ENCODE results near the gene TAX1BP1. TPM values are rescaled to one million over a fixed set of nuclear protein-coding genes. Genes with fewer than 3 reads are reported as not detected.

The TAX1BP1 gene
- total RNA-seq, 1 experiment from 2014 or later = 58.3 TPM

- Histone ChIP-seq H3K56ac (ENCODE audit: insufficient read length, low read depth, low read length) (no peak overlapping the region), H3K23me2 (ENCODE audit: insufficient read length, low read depth, low read length, poor library complexity, severe bottlenecking) (no peaks in the 10 kb centered on the region), H3K79me2 (ENCODE audit: insufficient read depth, low read length) (no peaks in the 10 kb centered on the region), H4K8ac (replicated peaks; ENCODE audit: insufficient read length, low read depth, low read length) (no peak overlapping the region), H3K9ac (ENCODE audit: extremely low read depth, insufficient read length, low read length) (no peak overlapping the region), H3K4me1 (ENCODE audit: insufficient read depth, low read length) (no peaks in the 10 kb centered on the region), H4K5ac (ENCODE audit: insufficient read length, low read depth, low read length) (no peak overlapping the region), H2BK20ac (ENCODE audit: low read depth, low read length, poor library complexity, severe bottlenecking) (no peak overlapping the region), H2AK5ac (ENCODE audit: insufficient read length, low read length) (no peak overlapping the region), H4K91ac (ENCODE audit: insufficient read length, low read depth, low read length) (no peak overlapping the region), H4K20me1 (ENCODE audit: control insufficient read depth, insufficient read depth, insufficient read length) (no peaks in the 10 kb centered on the region), H3K14ac (ENCODE audit: insufficient read depth, low read length) (no peak overlapping the region), H2AFZ (ENCODE audit: low read length) (no peak overlapping the region), H3K79me1 (ENCODE audit: insufficient read depth, low read depth, low read length, poor library complexity, severe bottlenecking) (no peaks in the 10 kb centered on the region), H2BK120ac (ENCODE audit: low read depth, low read length, poor library complexity, severe bottlenecking) (no peak overlapping the region), H2BK15ac (ENCODE audit: low read depth, low read length) (no peak overlapping the region), H3K9me3 (ENCODE audit: control insufficient read depth, low read depth, low read length) (no peaks in the 10 kb centered on the region), H3T11ph (ENCODE audit: low read length) (no peak overlapping the region), H2BK12ac (ENCODE audit: insufficient read length, low read depth, low read length) (no peak overlapping the region), H2BK5ac (ENCODE audit: insufficient read length, low read length) (no peak overlapping the region), H3K23ac (ENCODE audit: insufficient read length, low read depth, low read length) (no peak overlapping the region), H3K18ac (ENCODE audit: insufficient read length, low read depth, low read length) (no peak overlapping the region), H3K4me2 (ENCODE audit: insufficient read depth, insufficient read length, low read length) (no peak overlapping the region), H3K27ac (ENCODE audit: insufficient read length, low read depth, low read length) (no peak overlapping the region), H3K4ac (ENCODE audit: low read depth, low read length) (no peak overlapping the region), H3K27me3 (ENCODE audit: insufficient read depth, low read length) (no peaks in the 10 kb centered on the region)
- Mint-ChIP-seq H3K27me3 (ENCODE audit: low read depth) (peaks cover 14% of the 10 kb centered on the region), H3K9me3 (no peaks in the 10 kb centered on the region), H3K36me3 (ENCODE audit: insufficient read depth in 1 of 3, low read depth in 3 of 3) (no peaks in the 10 kb centered on the region), H3K4me3 (no peak overlapping the region), H3K27ac (no peak overlapping the region; a peak in 1 of 7 replicates), H3K4me1 (no peaks in the 10 kb centered on the region)
- no peak for DNase-seq
- WGBS (ENCODE audit: extremely low coverage, insufficient read length, low lambda C conversion rate) = no CpG with 5 or more reads among the region's 4 CpGs
- TF ChIP-seq CTCF (conservative IDR thresholded peaks at IDR 0.05) = no peak
Observed at GRCh38 chr7:27714831-27715444, 25.0 kb upstream of the TAX1BP1 start.

Measured in H9 (cell line).